Astrocyte (in vitro differentiated cells and primary cell): ENCODE data around the gene KRTAP12-2.

Experiments used
- CTCF ChIP-seq: IDR thresholded peaks from 2 replicates; pipeline ENCODE4 v1.5.1; 2011; ENCODE audit warnings: low read depth, mild to moderate bottlenecking, inconsistent platforms, low read length, moderate library complexity; ENCODE audit not compliant: insufficient read depth
- EZH2 ChIP-seq: IDR thresholded peaks from 2 replicates; pipeline ENCODE4 v1.6.1; 2012; ENCODE audit warnings: mild to moderate bottlenecking, low read length, inconsistent platforms; ENCODE audit not compliant: insufficient read depth

- TF ChIP-seq CTCF (no peak), EZH2 (no peak)
Observed at GRCh38 chr21:44687671-44688070, 20.9 kb upstream of the KRTAP12-2 start.
